Breast epithelium (tissue), 3 donors: Measurements from ENCODE around the gene TRAPPC6A.

Experiments
- POLR2A ChIP-seq: fragments of 450-650 bp; IDR thresholded peaks from one replicate; pipeline ENCODE4 v1.6.1; 2016; ENCODE audit warnings: antibody characterized with exemption, mild to moderate bottlenecking, moderate library complexity
- POLR2AphosphoS5 ChIP-seq, 3 donors: sonication (generic); formaldehyde crosslinking; IDR thresholded peaks; one replicate each; pipeline ENCODE4 v1.6.1; 2017; ENCODE audit warnings: antibody characterized with exemption in 3 of 3
- TF ChIP-seq, protein P1 (sequence below), 3 donors: fragments of 450-650 bp; IDR thresholded peaks; one replicate each; pipeline ENCODE4 v1.5.1; 2016 to 2017; ENCODE audit warnings: antibody characterized with exemption in 3 of 3, mild to moderate bottlenecking in 3 of 3, moderate library complexity in 3 of 3

DNA sequence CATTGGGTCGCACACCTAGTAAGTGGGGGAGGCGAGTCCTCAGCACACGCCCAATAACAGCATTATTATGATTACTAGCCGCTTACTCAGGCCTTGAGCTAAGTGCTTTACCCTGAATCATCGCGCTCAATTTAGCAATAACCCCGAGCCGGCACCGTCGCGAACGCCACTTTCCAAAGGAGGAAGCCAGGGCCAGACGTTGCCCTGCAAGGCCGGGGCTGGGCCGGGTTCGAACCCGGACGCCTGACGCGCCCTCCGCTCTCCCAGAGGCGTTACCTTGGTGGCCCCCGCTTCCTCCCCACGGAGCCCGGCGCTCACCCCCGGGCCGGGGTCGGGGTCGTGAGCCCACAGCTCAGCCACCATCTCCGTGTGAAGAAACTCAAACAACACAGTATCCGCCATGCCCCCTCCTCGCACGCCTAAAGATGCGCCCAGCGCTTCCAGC lies at the start of gene TRAPPC6A:
- TF ChIP-seq, protein P1, sequence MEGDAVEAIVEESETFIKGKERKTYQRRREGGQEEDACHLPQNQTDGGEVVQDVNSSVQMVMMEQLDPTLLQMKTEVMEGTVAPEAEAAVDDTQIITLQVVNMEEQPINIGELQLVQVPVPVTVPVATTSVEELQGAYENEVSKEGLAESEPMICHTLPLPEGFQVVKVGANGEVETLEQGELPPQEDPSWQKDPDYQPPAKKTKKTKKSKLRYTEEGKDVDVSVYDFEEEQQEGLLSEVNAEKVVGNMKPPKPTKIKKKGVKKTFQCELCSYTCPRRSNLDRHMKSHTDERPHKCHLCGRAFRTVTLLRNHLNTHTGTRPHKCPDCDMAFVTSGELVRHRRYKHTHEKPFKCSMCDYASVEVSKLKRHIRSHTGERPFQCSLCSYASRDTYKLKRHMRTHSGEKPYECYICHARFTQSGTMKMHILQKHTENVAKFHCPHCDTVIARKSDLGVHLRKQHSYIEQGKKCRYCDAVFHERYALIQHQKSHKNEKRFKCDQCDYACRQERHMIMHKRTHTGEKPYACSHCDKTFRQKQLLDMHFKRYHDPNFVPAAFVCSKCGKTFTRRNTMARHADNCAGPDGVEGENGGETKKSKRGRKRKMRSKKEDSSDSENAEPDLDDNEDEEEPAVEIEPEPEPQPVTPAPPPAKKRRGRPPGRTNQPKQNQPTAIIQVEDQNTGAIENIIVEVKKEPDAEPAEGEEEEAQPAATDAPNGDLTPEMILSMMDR (IDR thresholded peaks at IDR 0.05): no peak
- peak; percentile 51 for TF ChIP-seq POLR2A
- peak in 2 of 3 donors; percentile 24 to 89 for TF ChIP-seq POLR2AphosphoS5 (IDR thresholded peaks at IDR 0.05)
